PFSK-1 (cell line): ENCODE results near the gene PPP3CA.

Experiments
- FOXP2 ChIP-seq: optimal IDR thresholded peaks from 2 replicates; pipeline ENCODE3; 2011; ENCODE audit warnings: borderline replicate concordance, control low read depth, inconsistent platforms; ENCODE audit not compliant: insufficient read depth; ENCODE audit errors: extremely low read length, extremely low read depth
- POLR2AphosphoS5 ChIP-seq: IDR thresholded peaks from 2 replicates; pipeline ENCODE4 v1.6.1; 2012; ENCODE audit warnings: low read depth, mild to moderate bottlenecking, control low read depth, low read length, moderate library complexity
- SIN3A ChIP-seq: IDR thresholded peaks from 2 replicates; pipeline ENCODE4 v1.6.1; 2012; ENCODE audit warnings: mild to moderate bottlenecking, low read length, moderate library complexity, borderline replicate concordance; ENCODE audit not compliant: insufficient read depth
- TAF1 ChIP-seq: IDR thresholded peaks from 2 replicates; pipeline ENCODE4 v1.6.1; 2012; ENCODE audit warnings: low read length, control low read depth, borderline replicate concordance; ENCODE audit not compliant: insufficient read depth
- TF ChIP-seq, protein P1 (sequence below), 2 experiments: IDR thresholded peaks; 2 replicates each; pipeline versions ENCODE4 v1.6.1 to v1.8.0; 2011 to 2012; ENCODE audit warnings: low read depth in 2 of 2, low read length in 2 of 2, control low read depth in 1 of 2, inconsistent platforms in 1 of 2, mild to moderate bottlenecking in 1 of 2, moderate library complexity in 1 of 2; ENCODE audit not compliant: insufficient read depth in 1 of 2

Gene PPP3CA

DNA sequence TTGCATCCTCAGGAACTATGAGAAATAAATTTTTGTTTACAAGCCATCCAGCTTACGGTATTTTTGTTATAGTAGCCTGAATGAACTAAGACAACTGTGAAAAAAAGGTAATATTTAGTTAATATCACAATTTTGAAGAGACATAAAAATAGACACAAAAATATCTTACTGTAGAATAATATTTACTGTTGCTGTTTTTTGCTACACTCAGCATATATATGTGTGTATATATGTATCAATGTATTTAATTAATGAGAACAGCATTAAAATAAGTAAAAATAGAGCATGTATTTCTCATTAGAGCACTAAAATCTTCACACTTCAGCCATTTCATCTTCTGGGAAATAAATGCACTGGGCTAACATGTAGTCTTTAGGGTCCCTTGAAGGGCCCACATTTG, 24.6 kb downstream of the PPP3CA start:
- TF ChIP-seq POLR2AphosphoS5 (no peak), SIN3A (no peak), TAF1 (no peak), FOXP2 (no peak)
- TF ChIP-seq, protein P1, sequence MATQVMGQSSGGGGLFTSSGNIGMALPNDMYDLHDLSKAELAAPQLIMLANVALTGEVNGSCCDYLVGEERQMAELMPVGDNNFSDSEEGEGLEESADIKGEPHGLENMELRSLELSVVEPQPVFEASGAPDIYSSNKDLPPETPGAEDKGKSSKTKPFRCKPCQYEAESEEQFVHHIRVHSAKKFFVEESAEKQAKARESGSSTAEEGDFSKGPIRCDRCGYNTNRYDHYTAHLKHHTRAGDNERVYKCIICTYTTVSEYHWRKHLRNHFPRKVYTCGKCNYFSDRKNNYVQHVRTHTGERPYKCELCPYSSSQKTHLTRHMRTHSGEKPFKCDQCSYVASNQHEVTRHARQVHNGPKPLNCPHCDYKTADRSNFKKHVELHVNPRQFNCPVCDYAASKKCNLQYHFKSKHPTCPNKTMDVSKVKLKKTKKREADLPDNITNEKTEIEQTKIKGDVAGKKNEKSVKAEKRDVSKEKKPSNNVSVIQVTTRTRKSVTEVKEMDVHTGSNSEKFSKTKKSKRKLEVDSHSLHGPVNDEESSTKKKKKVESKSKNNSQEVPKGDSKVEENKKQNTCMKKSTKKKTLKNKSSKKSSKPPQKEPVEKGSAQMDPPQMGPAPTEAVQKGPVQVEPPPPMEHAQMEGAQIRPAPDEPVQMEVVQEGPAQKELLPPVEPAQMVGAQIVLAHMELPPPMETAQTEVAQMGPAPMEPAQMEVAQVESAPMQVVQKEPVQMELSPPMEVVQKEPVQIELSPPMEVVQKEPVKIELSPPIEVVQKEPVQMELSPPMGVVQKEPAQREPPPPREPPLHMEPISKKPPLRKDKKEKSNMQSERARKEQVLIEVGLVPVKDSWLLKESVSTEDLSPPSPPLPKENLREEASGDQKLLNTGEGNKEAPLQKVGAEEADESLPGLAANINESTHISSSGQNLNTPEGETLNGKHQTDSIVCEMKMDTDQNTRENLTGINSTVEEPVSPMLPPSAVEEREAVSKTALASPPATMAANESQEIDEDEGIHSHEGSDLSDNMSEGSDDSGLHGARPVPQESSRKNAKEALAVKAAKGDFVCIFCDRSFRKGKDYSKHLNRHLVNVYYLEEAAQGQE (IDR thresholded peaks at IDR 0.05; ENCODE audit: insufficient read depth in 1 of 2, low read depth in 2 of 2, low read length in 2 of 2): no peak

DNA sequence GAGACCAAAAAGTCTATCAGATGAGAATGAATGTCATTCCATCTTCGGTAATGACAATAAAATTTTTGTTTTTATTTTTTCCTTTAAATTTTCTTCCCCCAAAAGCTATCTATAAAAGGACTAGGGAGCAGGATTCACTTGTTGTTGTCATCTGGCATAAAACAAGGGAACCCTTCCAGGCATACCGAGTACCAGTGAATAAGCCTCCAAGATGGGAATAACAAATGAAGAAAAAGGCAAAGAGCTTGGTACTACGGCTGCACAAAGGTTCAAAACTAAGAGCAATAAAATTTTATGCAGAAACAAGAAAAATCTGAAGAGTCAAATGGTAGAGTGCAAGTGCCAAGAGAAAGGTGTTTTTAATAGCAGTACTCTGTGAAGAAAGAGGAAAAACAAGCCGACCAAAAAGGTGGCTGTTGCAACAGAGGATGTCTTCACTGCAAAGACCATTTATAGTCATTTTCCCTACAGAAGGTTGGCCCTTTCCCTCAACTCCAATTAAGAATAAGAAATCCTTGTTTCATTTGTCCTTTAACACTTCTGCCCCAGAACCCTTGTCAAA, 25.8 kb downstream of the PPP3CA start:
- TF ChIP-seq TAF1 (no peak), POLR2AphosphoS5 (no peak), SIN3A (no peak), FOXP2 (no peak)
- TF ChIP-seq, protein P1 (IDR thresholded peaks at IDR 0.05; ENCODE audit: insufficient read depth in 1 of 2, low read depth in 2 of 2, low read length in 2 of 2): no peak

DNA sequence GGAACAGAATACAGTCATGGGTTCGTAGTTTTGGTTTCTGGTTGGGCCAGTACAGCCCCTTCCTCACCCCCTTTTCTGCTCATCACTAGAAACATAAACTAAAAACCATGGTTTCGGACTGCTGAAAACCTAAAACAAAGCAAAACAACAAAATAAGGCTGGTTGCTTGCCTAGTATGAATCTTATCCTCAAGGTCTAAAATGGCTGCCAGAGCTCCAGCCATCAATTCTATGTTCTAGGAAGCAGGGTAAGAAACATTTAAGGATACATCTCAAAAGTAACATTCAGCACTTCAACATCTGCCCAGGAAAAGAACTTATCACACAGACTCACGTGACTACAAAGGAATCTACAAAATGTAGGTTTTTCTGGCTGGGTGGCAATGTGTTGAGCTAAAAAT, 31.5 kb downstream of the PPP3CA start:
- TF ChIP-seq FOXP2 (no peak), SIN3A (no peak)

DNA sequence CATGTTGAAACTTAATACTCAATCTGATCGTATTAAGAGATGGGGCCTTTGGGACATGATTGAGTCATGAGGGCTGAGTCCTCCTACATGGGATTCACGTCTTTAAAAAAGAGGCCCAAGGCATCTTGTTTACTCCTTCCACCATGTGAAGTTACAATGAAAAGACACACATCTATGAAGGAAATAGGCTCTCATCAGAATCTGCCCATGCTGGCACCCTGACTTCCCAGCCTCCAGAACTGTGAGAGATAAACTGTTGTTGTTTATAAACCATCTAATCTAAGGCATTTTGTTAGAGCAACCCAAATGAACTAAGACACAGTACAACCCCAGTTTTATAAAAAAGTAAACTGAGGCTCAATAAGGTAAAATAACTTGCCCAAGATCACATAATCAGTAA, 32.3 kb downstream of the PPP3CA start:
- TF ChIP-seq TAF1: no peak

DNA sequence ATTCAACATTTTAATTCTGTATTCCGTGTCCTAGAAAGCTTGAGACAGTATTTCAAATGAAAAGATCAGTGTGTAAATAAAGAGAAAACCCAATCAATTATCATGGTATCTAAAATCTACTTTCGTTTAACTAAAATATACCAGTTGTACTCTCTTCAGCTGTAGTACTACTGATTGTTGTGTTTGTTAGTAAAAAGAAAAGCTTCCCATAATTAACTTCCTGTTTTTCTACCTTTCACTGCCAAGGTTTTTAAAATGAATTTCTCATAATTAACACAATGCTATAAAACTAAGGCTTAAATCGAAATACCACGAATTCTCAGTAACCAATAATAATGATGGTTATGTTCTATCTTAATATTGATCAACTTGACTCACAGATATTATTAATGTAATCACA, 37.4 kb downstream of the PPP3CA start:
- TF ChIP-seq POLR2AphosphoS5: no peak
- TF ChIP-seq TAF1: no peak
- TF ChIP-seq, protein P1 (IDR thresholded peaks at IDR 0.05; ENCODE audit: insufficient read depth in 1 of 2, low read depth in 2 of 2, low read length in 2 of 2): no peak
- no peak for TF ChIP-seq SIN3A
- TF ChIP-seq FOXP2: no peak

DNA sequence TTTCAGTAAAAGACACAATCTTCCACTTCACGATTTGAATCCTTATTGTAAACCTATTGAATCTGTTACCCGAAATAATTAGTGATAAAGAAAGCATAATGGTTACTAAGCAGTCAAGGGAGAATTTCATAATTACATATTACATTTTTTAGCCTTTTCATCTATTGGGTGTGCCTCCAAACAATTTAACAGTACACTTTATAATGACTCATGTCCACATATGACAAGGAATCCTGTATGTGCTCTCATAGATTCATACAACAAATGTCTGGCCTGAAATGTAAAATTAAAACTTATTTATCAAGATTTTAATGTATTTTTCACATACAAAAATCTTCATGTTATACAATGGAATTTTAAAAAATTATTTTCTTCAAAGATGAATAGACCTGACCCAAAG, 39.4 kb downstream of the PPP3CA start:
- TF ChIP-seq TAF1: no peak
- TF ChIP-seq FOXP2: no peak
- TF ChIP-seq POLR2AphosphoS5: no peak
- TF ChIP-seq SIN3A: no peak
- TF ChIP-seq, protein P1 (IDR thresholded peaks at IDR 0.05; ENCODE audit: insufficient read depth in 1 of 2, low read depth in 2 of 2, low read length in 2 of 2): no peak
